Measurements from ENCODE around the gene HMGCS1. TPM values are rescaled to one million over a fixed set of nuclear protein-coding genes. Genes with fewer than 3 reads are reported as not detected.

HMGCS1 gene
- total RNA-seq, 1 donor from 2014 or later, result 49.1 TPM

GRCh38 chr5:43251754-43252153 lies 61.5 kb downstream of the HMGCS1 start:
- no peaks in the 10 kb centered on the region for H3K36me3 Mint-ChIP-seq (ENCODE audit: unreplicated experiment)
- DNase-seq (ENCODE audit: extremely low spot score, unreplicated experiment), result no peak
- H3K9me3 Mint-ChIP-seq (ENCODE audit: unreplicated experiment), result no peaks in the 10 kb centered on the region

GRCh38 chr5:43245724-43246385 lies 67.4 kb downstream of the HMGCS1 start:
- Mint-ChIP-seq H3K9me3 (ENCODE audit: unreplicated experiment) (no peaks in the 10 kb centered on the region), H3K4me1 (ENCODE audit: unreplicated experiment) (no peaks in the 10 kb centered on the region), H3K27ac (ENCODE audit: unreplicated experiment) (no peak overlapping the region), H3K36me3 (ENCODE audit: unreplicated experiment) (no peaks in the 10 kb centered on the region), H3K27me3 (ENCODE audit: unreplicated experiment) (peaks cover 59% of the 10 kb centered on the region), H3K4me3 (ENCODE audit: unreplicated experiment) (no peak overlapping the region)
- DNase-seq (ENCODE audit: extremely low spot score, unreplicated experiment), result no peak
- TF ChIP-seq CTCF (IDR thresholded peaks at IDR 0.05), result no peak

More at GRCh38 chr5:43251754-43252153, 61.5 kb downstream of the HMGCS1 start:
- Mint-ChIP-seq H3K27ac (ENCODE audit: unreplicated experiment) (no peak overlapping the region), H3K4me3 (ENCODE audit: unreplicated experiment) (no peak overlapping the region), H3K4me1 (ENCODE audit: unreplicated experiment) (no peaks in the 10 kb centered on the region), H3K27me3 (ENCODE audit: unreplicated experiment) (peaks cover 44% of the 10 kb centered on the region)
- TF ChIP-seq CTCF (IDR thresholded peaks at IDR 0.05), result no peak

DNA sequence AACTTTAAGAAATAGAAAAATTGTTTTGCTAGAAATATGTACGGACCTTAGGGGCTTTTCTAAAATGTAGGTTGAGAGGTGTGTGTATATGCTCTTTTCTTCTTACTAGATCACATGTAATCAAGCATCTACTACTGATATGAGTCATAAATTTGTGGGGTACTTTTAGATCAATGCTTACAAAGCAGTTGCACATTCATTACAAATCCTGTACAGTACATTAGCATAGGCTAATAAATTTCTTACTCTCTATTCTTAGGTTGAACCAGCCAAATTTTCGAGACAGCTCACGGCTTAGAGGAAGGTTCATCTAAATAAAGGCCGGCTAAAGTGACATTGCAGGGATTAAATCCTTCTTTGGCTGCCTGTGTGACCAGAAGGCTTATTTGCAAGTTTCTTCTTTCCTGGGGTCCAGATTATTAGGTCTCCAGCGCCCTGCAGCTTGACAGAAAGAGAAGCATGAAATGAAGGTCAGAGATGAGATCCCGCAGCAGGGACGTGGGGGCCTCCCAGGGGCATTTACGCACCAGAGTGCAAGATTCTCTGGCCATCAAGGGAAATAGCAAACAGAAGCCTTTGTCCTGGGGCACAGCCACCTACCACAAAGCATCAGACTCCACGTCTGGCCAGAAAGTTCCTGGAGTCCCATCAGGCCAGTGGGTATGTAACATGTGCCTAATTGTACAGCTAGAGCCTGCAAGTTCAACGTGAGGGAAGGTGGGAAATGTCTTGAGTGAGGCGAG lies 68.2 kb downstream of the HMGCS1 start:
- Mint-ChIP-seq H3K4me1 (ENCODE audit: unreplicated experiment) (no peaks in the 10 kb centered on the region), H3K4me3 (ENCODE audit: unreplicated experiment) (no peak overlapping the region), H3K9me3 (ENCODE audit: unreplicated experiment) (no peaks in the 10 kb centered on the region), H3K27me3 (ENCODE audit: unreplicated experiment) (peaks cover 60% of the 10 kb centered on the region), H3K36me3 (ENCODE audit: unreplicated experiment) (no peaks in the 10 kb centered on the region), H3K27ac (ENCODE audit: unreplicated experiment) (no peak overlapping the region)
- no peak for DNase-seq (ENCODE audit: extremely low spot score, unreplicated experiment)
- no peak for TF ChIP-seq CTCF (IDR thresholded peaks at IDR 0.05)

DNA sequence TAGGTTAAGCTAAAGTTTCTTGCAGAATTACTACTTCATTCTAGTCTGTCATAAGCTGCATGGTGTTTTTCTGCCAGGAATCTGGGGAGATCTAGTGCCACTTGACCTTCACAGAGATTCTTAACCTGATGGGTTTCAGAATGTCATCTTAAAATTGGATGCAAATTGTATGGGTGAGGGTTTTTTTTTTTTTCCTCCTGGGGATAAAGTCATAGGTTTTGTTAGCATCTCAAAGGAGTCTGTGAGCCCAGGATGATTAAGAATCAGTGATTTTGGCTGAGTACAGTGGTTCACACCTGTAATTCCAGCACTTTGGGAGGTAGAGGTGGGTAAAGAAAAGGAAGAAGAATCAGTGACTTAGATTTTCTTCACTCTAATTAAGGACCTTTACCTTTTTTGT lies 69.9 kb downstream of the HMGCS1 start:
- no peak overlapping the region for H3K4me3 Mint-ChIP-seq (ENCODE audit: unreplicated experiment)

More for the DNA sequence above, 69.9 kb downstream of the HMGCS1 start:
- Mint-ChIP-seq H3K9me3 (ENCODE audit: unreplicated experiment) (no peaks in the 10 kb centered on the region), H3K27ac (ENCODE audit: unreplicated experiment) (no peak overlapping the region), H3K27me3 (ENCODE audit: unreplicated experiment) (peaks cover 67% of the 10 kb centered on the region), H3K36me3 (ENCODE audit: unreplicated experiment) (no peaks in the 10 kb centered on the region), H3K4me1 (ENCODE audit: unreplicated experiment) (no peaks in the 10 kb centered on the region)
- TF ChIP-seq CTCF (IDR thresholded peaks at IDR 0.05), result no peak
- no peak for DNase-seq (ENCODE audit: extremely low spot score, unreplicated experiment)
